Heart right ventricle (tissue), 16 donors: ENCODE measurements around the gene CYP4F2. TPM values are rescaled to one million over a fixed set of nuclear protein-coding genes. Genes with fewer than 3 reads are reported as not detected.

Experiments used
- ATAC-seq, 8 donors: fragments of 200-7000 bp; cut with Tn5 transposase; one replicate each; pipeline ENCODE4 v1.9.1; 2020; ENCODE audit warnings: mild to moderate bottlenecking in 8 of 8, moderate library complexity in 8 of 8, moderate number of reproducible peaks in 1 of 8
- DNase-seq, 2 donors: peaks; one replicate each; pipeline ENCODE4 v3.0.0-alpha.2; 2020
- H3K27ac ChIP-seq, 10 donors: fragments of 200-600 bp; sonication (generic) in 2 of 10; one replicate each; pipeline versions ENCODE4 v1.5.0 to v1.8.0; 2020 to 2022; ENCODE audit warnings: mild to moderate bottlenecking in 3 of 10
- H3K27me3 ChIP-seq, 7 donors: fragments of 200-600 bp; one replicate each; pipeline ENCODE4 v1.8.0; 2021 to 2022; ENCODE audit warnings: mild to moderate bottlenecking in 2 of 7
- H3K36me3 ChIP-seq, 9 donors: fragments of 200-600 bp; sonication (generic) in 1 of 9; one replicate each; pipeline versions ENCODE4 v1.5.0 to v1.8.0; 2020 to 2022; ENCODE audit warnings: mild to moderate bottlenecking in 2 of 9
- H3K4me1 ChIP-seq, 9 donors: fragments of 200-600 bp; sonication (generic) in 1 of 9; one replicate each; pipeline versions ENCODE4 v1.5.0 to v1.8.0; 2020 to 2022; ENCODE audit warnings: mild to moderate bottlenecking in 4 of 9
- H3K4me3 ChIP-seq, 10 donors: fragments of 200-600 bp; sonication (generic) in 2 of 10; one replicate each; pipeline versions ENCODE4 v1.5.0 to v1.8.0; 2020 to 2022; ENCODE audit warnings: mild to moderate bottlenecking in 7 of 10, moderate library complexity in 2 of 10
- H3K9me3 ChIP-seq, 11 donors: fragments of 200-600 bp in 10 of 11; sonication (generic) in 2 of 11; one replicate each; pipeline versions ENCODE4 v1.5.0 to v1.8.0; 2013 to 2022; ENCODE audit warnings: mild to moderate bottlenecking in 2 of 11, control low read depth in 1 of 11, moderate library complexity in 1 of 11
- CTCF ChIP-seq, 9 donors: fragments of 200-600 bp; sonication (generic) in 2 of 9; IDR thresholded peaks; one replicate each; pipeline versions ENCODE4 v1.5.0 to v1.8.0; 2021 to 2022; ENCODE audit warnings: antibody characterized with exemption in 9 of 9, mild to moderate bottlenecking in 5 of 9, moderate library complexity in 1 of 9
- WGBS, 2 donors: extraction: QIAGEN DNeasy Blood & Tissue Kit; methylation state at CpG; one replicate each; pipeline ENCODE4 v1.1.7; 2013; ENCODE audit warnings: inconsistent platforms in 1 of 2; 5-methylcytosine and 5-hydroxymethylcytosine counted together
- intact Hi-C, 10 donors: fragments of 100-400 bp; cut with DNase I; formaldehyde crosslinking; loops; one replicate each; pipeline versions ENCODE4 v1.11.1 to v1.14.2; 2022
- polyA plus RNA-seq, 2 donors: library from polyadenylated mRNA; stranded (reverse); fragments of 200-250 nt; gene quantifications; one replicate each; pipeline ENCODE4 v1.2.3, GENCODE V29; 2013
- total RNA-seq, 10 donors: library from RNA; stranded (reverse); fragmentation: NEBNext Ultra II Directional in 3 of 10; extraction: Animal tissue kit (Norgen Biotek cat#: 25700) in 3 of 10; gene quantifications; one replicate each; pipeline versions ENCODE4 v1.2.1 to v1.2.4, GENCODE V29; 2021 to 2023
- donor health status: Arrhythmogenic right ventricular cardiomyopathy.
- donor health status: ischemic (EF 13 %, LVEDD 7.1; RV severe dilation, severe dysfunction).
- donor health status: healthy with polysubstance abuse.
- donor health status: DM: no; HTN: yes; CAD: no.
- donor health status: DM: no; HTN: no; CAD: no.
- donor health status: ischemic (EF 25% LVEDD 6.9; RV normal size, moderate dysfunction).
- donor health status: ischemic (EF 25% LVEDD 5.7; RV mildly dilated, moderate dysfunction).
- donor health status: healthy.
- donor health status: DM: yes; HTN: yes; CAD: no.
- donor health status: Ischemic cardiomyopathy.
- donor health status: ischemic (EF 35%, LVEDD 5.7; RV mildly dilated, moderate dysfunction).
- donor health status: nonischemic (EF 11% LVEDD 7.7; RV severe dilation, severe dysfunction).
- donor health status: DM: yes; HTN: yes; CAD: no.
- donor health status: PGD.
- donor health status: ischemic (EF 29% LVEDD 5.4; RV normal size, mild dysfunction).
- donor health status: nonischemic (EF 23%, LVEDD 6.1; RV moderate dilation, normal function).

The CYP4F2 gene
- total and polyA plus RNA-seq, 12 donors: not detected

- WGBS, 2 donors: 66 to 69% methylated on average over 5 of the region's 5 CpGs
- Histone ChIP-seq H3K4me1 (no peaks in the 10 kb centered on the region), H3K9me3 (no peaks in the 10 kb centered on the region), H3K27me3 (peaks cover 0 to 40% (median 29%) of the 10 kb centered on the region in 7 donors), H3K4me3 (no peak overlapping the region), H3K27ac (no peak overlapping the region), H3K36me3 (no peaks in the 10 kb centered on the region)
- intact Hi-C loops: loop anchor here in 4 of 10 donors (5.0 to 10.0 kb wide), 4 partner anchors 234 to 284 kb away; no protein-coding TSS in a partner anchor
- no peak for TF ChIP-seq CTCF (IDR thresholded peaks at IDR 0.05)
- ATAC-seq: no peak
- DNase-seq: no peak
These were observed 31.2 kb downstream of the CYP4F2 start for GRCh38 chr19:15866636-15867035.

GRCh38 chr19:15864824-15865223 lies 33.0 kb downstream of the CYP4F2 start:
- no peaks in the 10 kb centered on the region for H3K9me3 ChIP-seq
- no peak for ATAC-seq
- intact Hi-C loops: loop anchor here in 4 of 10 donors (5.0 to 10.0 kb wide), 4 partner anchors 233 to 283 kb away; no protein-coding TSS in a partner anchor
- H3K4me3 ChIP-seq: no peak overlapping the region
- no peak overlapping the region for H3K27ac ChIP-seq
- no peaks in the 10 kb centered on the region for H3K4me1 ChIP-seq
- no peaks in the 10 kb centered on the region for H3K36me3 ChIP-seq
- no peak for TF ChIP-seq CTCF (IDR thresholded peaks at IDR 0.05)
- no peak for DNase-seq
- H3K27me3 ChIP-seq: peaks cover 0 to 41% (median 30%) of the 10 kb centered on the region in 7 donors
- 53 to 54% methylated on average over 5 of the region's 5 CpGs for WGBS, 2 donors

GRCh38 chr19:15863272-15863671 lies 34.6 kb downstream of the CYP4F2 start:
- no peak for TF ChIP-seq CTCF (IDR thresholded peaks at IDR 0.05)
- DNase-seq (no peak), ATAC-seq (no peak)
- Histone ChIP-seq H3K36me3 (no peaks in the 10 kb centered on the region), H3K9me3 (no peaks in the 10 kb centered on the region), H3K27ac (no peak overlapping the region), H3K27me3 (peaks cover 0 to 47% (median 30%) of the 10 kb centered on the region in 7 donors), H3K4me3 (no peak overlapping the region), H3K4me1 (no peaks in the 10 kb centered on the region)
- intact Hi-C loops: loop anchor here in 2 of 10 donors (10.0 kb wide), 1 partner anchor 238 kb away; no protein-coding TSS in a partner anchor
- WGBS, 2 donors: 74 to 77% methylated on average over 8 of the region's 8 CpGs

- Histone ChIP-seq H3K27me3 (peaks cover 0 to 47% (median 33%) of the 10 kb centered on the region in 7 donors), H3K27ac (no peak overlapping the region), H3K4me1 (no peaks in the 10 kb centered on the region), H3K9me3 (no peaks in the 10 kb centered on the region), H3K36me3 (no peaks in the 10 kb centered on the region), H3K4me3 (no peak overlapping the region)
- intact Hi-C loops: loop anchor here in 2 of 10 donors (10.0 kb wide), 1 partner anchor 238 kb away; no protein-coding TSS in a partner anchor
- no peak for TF ChIP-seq CTCF (IDR thresholded peaks at IDR 0.05)
- DNase-seq (no peak), ATAC-seq (no peak)
- WGBS, 2 donors: 43 to 46% methylated on average over 7 of the region's 7 CpGs
These were observed 35.4 kb downstream of the CYP4F2 start for GRCh38 chr19:15862444-15862843.
